ENCODE data around the gene BARD1. TPM values are rescaled to one million over a fixed set of nuclear protein-coding genes. Genes with fewer than 3 reads are reported as not detected.

The BARD1 gene
- total and polyA plus RNA-seq, 11 donors = 0.88 to 16.7 (median 9.8) TPM

DNA sequence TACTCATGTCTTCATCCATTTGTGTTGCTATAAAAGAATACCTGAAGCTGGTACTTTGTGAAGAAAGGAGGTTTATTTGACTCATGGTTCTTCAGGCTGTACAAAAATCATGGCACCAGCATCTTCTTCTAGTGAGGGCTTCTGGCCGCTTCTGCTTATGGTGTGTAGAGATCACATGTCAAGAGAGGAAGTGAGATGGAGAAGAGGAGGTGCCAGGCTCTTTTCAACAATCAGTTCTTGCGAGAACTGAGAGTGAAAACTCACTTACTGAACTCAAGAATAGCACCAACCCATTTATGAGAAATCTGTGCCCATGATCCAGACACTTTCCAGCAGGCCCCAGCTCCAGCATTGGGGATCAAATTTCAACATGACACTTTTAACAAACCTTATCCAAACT is 30.0 kb upstream of the BARD1 start:
- Histone ChIP-seq H3K9me3 (peaks cover 0 to 9% (median 0%) of the 10 kb centered on the region in 12 donors), H3K27ac (no peak overlapping the region), H3K27me3 (no peaks in the 10 kb centered on the region), H3K36me3 (no peaks in the 10 kb centered on the region), H3K4me1 (no peaks in the 10 kb centered on the region), H3K4me3 (no peak overlapping the region)
- no peak for ATAC-seq
- TF ChIP-seq CTCF (IDR thresholded peaks at IDR 0.05) = no peak
- intact Hi-C loops (cut with DNase I) = no loop called here
- WGBS, 4 donors = 85 to 92% (median 88%) methylated on average over 2 of the region's 2 CpGs
- DNase-seq = no peak

DNA sequence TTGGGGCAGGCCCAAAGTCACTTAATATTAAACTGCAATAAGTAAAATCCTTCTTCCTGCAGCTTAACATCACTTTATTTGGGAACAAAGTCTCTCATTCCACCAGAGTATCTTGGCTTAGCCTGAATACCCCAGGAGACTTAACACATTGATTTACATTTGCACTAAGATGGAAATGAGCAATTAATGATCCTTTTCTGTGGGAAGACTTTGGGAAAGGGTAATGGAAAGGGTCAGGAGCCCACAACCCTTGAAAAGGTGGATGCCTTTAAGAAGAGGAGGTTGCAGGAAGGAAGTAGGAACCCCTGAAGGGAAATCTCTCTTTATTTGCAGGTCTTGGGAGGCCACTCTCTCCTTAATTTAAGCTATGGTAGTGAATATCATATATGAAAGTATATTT is 28.0 kb upstream of the BARD1 start:
- TF ChIP-seq POLR2A (IDR thresholded peaks at IDR 0.05) (no peak), CTCF (IDR thresholded peaks at IDR 0.05) (no peak)
- Histone ChIP-seq H3K27me3 (no peaks in the 10 kb centered on the region), H3K9me3 (peaks cover 0 to 9% (median 0%) of the 10 kb centered on the region in 12 donors), H3K27ac (no peak overlapping the region), H3K4me1 (no peaks in the 10 kb centered on the region), H3K4me3 (no peak overlapping the region), H3K36me3 (no peaks in the 10 kb centered on the region)
- no peak for ATAC-seq
- no peak for DNase-seq
- intact Hi-C loops (cut with DNase I) = no loop called here

DNA sequence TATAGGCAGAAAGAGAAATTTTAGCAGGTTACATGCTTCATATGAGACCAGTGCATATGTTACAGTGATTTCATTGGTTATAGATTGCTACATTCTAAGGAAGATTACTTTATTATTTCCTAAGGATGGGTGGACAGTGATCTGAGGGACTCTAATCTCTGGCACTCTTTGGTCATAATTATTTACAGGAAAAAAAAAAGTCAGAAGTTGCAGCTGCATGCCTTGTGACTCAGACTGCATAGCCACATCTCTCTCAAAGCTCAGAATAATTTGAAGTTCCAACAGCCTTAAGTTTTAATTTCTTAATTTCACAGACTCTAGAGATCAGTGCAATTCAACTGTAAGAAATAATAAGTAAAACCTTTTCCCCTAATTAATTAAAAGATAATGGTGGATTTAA is 27.1 kb upstream of the BARD1 start:
- intact Hi-C loops (cut with DNase I) = no loop called here
- H3K27me3 ChIP-seq = no peaks in the 10 kb centered on the region
- no peak overlapping the region for H3K27ac ChIP-seq
- TF ChIP-seq CTCF (IDR thresholded peaks at IDR 0.05) = no peak
- no peak for TF ChIP-seq POLR2A (IDR thresholded peaks at IDR 0.05)
- H3K4me1 ChIP-seq = no peaks in the 10 kb centered on the region
- H3K9me3 ChIP-seq = peaks cover 0 to 8% (median 0%) of the 10 kb centered on the region in 12 donors
- ATAC-seq = no peak
- no peak overlapping the region for H3K4me3 ChIP-seq
- DNase-seq = no peak
- H3K36me3 ChIP-seq = no peaks in the 10 kb centered on the region

GRCh38 chr2:214830794-214831346 is 21.4 kb upstream of the BARD1 start:
- intact Hi-C loops (cut with DNase I) = no loop called here

More at GRCh38 chr2:214830794-214831346, 21.4 kb upstream of the BARD1 start:
- 58 to 75% (median 66%) methylated on average over 5 of the region's 5 CpGs for WGBS, 4 donors
- H3K9me3 ChIP-seq = no peaks in the 10 kb centered on the region
- no peaks in the 10 kb centered on the region for H3K36me3 ChIP-seq
- no peaks in the 10 kb centered on the region for H3K27me3 ChIP-seq
- no peak overlapping the region for H3K27ac ChIP-seq
- no peak overlapping the region for H3K4me3 ChIP-seq
- TF ChIP-seq CTCF (IDR thresholded peaks at IDR 0.05) (peak in 8 of 12 donors; percentile 17 to 47 (median 32)), POLR2A (IDR thresholded peaks at IDR 0.05) (no peak)
- no peak for DNase-seq
- H3K4me1 ChIP-seq = no peaks in the 10 kb centered on the region
- ATAC-seq = no peak
